Measurements from ENCODE around the gene MYMK. TPM values are rescaled to one million over a fixed set of nuclear protein-coding genes. Genes with fewer than 3 reads are reported as not detected.

Gene MYMK
- polyA plus RNA-seq, 1 experiment: not detected

GRCh38 chr9:133527444-133527920, 2.7 kb upstream of the MYMK start:
- peaks cover 25% of the 10 kb centered on the region for H3K27me3 ChIP-seq (ENCODE audit: control insufficient read depth, insufficient read depth, low read length)
- CTCF ChIA-PET: interaction anchor here (1.1 kb wide), 1 partner anchor 41 kb away, joined by 3 read pairs; no protein-coding TSS in a partner anchor
- TF ChIP-seq CTCF (IDR thresholded peaks at IDR 0.05; ENCODE audit: insufficient read depth, low read depth, low read length): no peak
- DNase-seq (ENCODE audit: low read depth): no peak
- POLR2A ChIA-PET: no interaction called here
- H3K4me3 ChIP-seq (ENCODE audit: low read depth, low read length): no peak overlapping the region
- H3K36me3 ChIP-seq (ENCODE audit: control insufficient read depth, insufficient read depth, low read length): no peaks in the 10 kb centered on the region

GRCh38 chr9:133526721-133527321, 2.1 kb upstream of the MYMK start:
- POLR2A ChIA-PET: no interaction called here
- Histone ChIP-seq H3K36me3 (ENCODE audit: control insufficient read depth, insufficient read depth, low read length) (no peaks in the 10 kb centered on the region), H3K4me3 (ENCODE audit: low read depth, low read length) (no peak overlapping the region), H3K27me3 (ENCODE audit: control insufficient read depth, insufficient read depth, low read length) (peaks cover 25% of the 10 kb centered on the region)
- TF ChIP-seq CTCF (IDR thresholded peaks at IDR 0.05; ENCODE audit: insufficient read depth, low read depth, low read length): no peak
- CTCF ChIA-PET: interaction anchor here (1.1 kb wide), 1 partner anchor 40 kb away, joined by 3 read pairs; no protein-coding TSS in a partner anchor
- no peak for DNase-seq (ENCODE audit: low read depth)

- ChIA-PET POLR2A (no interaction called here), CTCF (no interaction called here)
- no peak for DNase-seq (ENCODE audit: low read depth)
- peaks cover 23% of the 10 kb centered on the region for H3K27me3 ChIP-seq (ENCODE audit: control insufficient read depth, insufficient read depth, low read length)
- no peak overlapping the region for H3K4me3 ChIP-seq (ENCODE audit: low read depth, low read length)
- H3K36me3 ChIP-seq (ENCODE audit: control insufficient read depth, insufficient read depth, low read length): no peaks in the 10 kb centered on the region
- no peak for TF ChIP-seq CTCF (IDR thresholded peaks at IDR 0.05; ENCODE audit: insufficient read depth, low read depth, low read length)
Observed at GRCh38 chr9:133525677-133526076, 918 bp upstream of the MYMK start.

- H3K36me3 ChIP-seq (ENCODE audit: control insufficient read depth, insufficient read depth, low read length): no peaks in the 10 kb centered on the region
- no peak overlapping the region for H3K4me3 ChIP-seq (ENCODE audit: low read depth, low read length)
- DNase-seq (ENCODE audit: low read depth): no peak
- POLR2A ChIA-PET: no interaction called here
- CTCF ChIA-PET: no interaction called here
- peaks cover 20% of the 10 kb centered on the region for H3K27me3 ChIP-seq (ENCODE audit: control insufficient read depth, insufficient read depth, low read length)
- no peak for TF ChIP-seq CTCF (IDR thresholded peaks at IDR 0.05; ENCODE audit: insufficient read depth, low read depth, low read length)
Observed at GRCh38 chr9:133524146-133524545, 613 bp downstream of the MYMK start.

- Histone ChIP-seq H3K36me3 (ENCODE audit: control insufficient read depth, insufficient read depth, low read length) (no peaks in the 10 kb centered on the region), H3K4me3 (ENCODE audit: low read depth, low read length) (no peak overlapping the region), H3K27me3 (ENCODE audit: control insufficient read depth, insufficient read depth, low read length) (peaks cover 10% of the 10 kb centered on the region)
- no peak for TF ChIP-seq CTCF (IDR thresholded peaks at IDR 0.05; ENCODE audit: insufficient read depth, low read depth, low read length)
- ChIA-PET POLR2A (no interaction called here), CTCF (interaction anchor here (0.9 kb wide), 1 partner anchor 337 kb away, joined by 3 read pairs; no protein-coding TSS in a partner anchor)
- no peak for DNase-seq (ENCODE audit: low read depth)
Observed at GRCh38 chr9:133523106-133523505, 1.7 kb downstream of the MYMK start.
